NCI-H510A treated with DMSO at 0.1 percent for 48 hours (cell line): ENCODE data around the gene OR52I2.
A peak's percentile ranks its signal among the peaks of the same experiment; 100 is the strongest.

ENCODE experiments used
- DNase-seq: peaks from one replicate; lab custom pipeline; 2025; lab: John Stamatoyannopoulos, UW

Gene OR52I2

DNA sequence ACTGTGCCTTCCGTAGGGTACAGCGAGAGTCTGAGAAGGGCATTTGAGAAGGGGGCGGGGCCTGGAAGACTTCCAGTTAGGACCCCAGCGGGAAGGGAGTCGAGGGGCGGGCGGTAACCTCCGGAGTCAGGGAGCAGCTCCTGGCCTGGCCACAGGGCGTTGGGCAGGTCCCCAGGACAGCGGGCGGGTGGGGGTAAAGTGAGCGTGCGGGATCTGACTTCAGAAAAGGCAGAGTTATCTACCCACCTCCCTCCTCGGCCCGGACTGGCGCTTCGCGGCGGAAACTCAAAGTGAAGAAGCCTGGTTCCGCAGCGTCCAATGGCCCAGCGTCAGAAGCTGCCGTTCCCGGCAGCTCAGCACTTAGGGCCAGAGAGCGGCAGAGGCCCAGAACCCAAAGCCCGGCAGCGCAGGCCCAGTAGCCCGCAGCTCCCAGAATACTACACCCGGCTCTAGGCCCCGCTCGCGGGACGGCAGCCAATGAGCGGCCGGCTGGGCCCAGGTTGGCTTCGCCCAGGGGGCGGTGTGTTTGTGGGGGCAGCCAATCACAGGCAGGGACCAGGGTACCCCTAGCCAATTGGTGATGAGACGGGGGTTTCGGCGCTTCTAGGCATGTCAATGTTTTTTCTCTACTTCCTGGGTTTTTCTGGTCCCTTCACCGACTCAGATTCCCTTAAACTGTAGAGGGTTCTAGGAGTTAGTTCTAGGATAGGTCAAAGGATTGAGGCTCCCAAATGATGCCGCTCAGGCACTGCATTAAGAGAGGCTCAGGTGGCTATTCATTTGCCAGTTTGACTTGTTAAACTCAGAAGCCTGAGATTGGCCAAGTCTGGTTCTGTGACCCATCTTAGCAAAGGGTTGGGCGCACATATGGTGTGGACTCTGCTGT, 26.5 kb downstream of the OR52I2 start, which contains the start of gene TRIM68:
Gene TRIM68 (minus strand): TSS at position 451 of the 886 bp plus-strand sequence. CDS start 2,727 bp downstream, outside the sequence.
- peak; percentile 85 for DNase-seq

DNA sequence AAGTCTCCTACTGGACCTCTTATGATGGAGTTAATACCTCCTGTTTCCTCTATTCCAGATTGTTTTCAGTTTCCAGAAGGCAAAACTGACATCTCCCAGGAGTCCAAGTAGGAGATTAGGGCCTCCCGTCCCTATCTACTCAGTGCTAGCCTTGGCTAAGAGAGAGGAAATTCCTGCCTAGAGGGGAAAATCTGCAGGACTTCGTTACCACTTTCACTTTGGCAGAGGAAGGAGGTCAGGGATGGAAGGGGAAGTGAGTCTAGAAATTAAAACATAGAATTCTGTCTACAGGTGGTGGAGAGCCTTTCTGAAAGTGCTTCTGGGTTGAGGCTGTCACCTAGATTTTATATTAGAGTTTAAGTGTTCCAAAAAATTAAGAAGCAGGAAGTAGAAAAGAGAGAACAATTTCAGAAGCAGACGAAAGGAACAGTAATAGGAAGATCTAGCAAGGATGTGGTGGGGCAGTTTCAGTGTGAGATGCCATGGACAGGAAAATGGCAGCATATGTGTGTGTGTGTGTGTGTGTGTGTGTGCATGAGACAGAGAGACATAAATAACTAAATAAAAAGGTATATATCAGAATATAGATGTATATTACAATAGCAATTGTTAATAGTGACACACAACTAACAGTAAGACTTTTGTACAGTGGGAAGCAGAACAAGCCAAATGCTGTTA, 28.9 kb downstream of the OR52I2 start:
- no peak for DNase-seq

DNA sequence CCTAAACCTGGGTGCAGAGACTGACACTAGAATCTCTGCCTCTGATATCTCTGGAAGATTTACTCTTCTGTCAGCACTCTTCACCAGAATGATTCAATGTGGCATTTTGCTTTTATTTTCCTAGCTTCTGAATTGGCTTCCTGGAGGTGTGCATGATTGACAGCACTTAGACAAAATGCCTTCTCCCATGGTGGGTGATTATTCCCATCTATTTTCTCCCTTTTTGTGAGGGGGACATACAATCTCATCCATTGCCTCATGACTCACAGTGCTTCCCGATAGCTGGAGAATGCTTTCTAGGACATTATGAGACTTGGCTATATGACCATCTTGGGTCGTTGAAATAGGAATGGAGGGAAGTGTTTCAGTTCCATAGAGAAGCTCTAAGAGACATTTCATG, 30.4 kb downstream of the OR52I2 start:
- no peak for DNase-seq

DNA sequence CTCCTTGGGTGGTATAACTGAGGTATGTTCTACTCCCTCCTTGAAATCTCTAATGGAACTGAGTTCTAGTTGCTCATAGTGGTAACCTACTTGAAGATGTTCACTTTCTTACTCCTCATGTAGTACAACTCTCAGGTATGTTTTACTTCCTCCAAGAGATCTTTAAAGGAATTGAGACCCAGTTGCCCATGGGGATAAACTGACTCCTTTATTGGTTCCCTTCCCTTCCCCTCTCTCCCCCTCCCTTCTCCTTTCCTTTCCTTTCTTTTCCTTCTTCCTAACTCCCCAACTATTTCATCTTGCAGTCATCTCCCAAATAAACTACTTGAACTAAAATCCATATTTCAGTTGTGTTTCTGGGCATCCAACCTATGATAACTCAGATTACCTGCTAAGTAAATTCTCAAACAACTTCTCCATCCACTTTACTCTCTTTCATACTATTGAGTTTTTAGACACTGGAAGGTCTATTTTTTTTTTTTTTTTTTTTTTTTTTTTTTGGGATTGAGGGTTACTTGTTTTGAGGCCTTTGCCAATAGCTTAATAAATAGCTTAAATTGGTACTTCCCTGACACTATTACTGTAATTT, 34.4 kb downstream of the OR52I2 start:
- no peak for DNase-seq

DNA sequence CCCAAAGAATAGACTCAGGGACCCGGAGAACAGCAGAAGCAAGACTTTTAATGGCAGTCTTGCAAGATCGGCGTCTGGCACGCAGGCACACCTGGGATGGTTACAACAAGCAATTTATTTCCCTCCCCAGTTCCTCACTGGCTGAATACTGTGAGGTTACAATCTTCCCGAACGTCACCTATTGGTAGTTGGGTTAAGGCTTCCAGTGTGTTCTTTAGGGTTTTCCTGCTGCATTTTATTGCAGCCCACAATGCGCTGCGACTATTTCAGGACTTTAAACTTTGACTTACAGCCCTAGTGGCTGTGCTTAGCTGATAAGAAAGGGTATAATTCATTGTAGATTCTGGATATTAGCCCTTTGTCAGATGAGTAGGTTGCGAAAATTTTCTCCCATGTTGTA, 38.0 kb downstream of the OR52I2 start:
- no peak for DNase-seq

DNA sequence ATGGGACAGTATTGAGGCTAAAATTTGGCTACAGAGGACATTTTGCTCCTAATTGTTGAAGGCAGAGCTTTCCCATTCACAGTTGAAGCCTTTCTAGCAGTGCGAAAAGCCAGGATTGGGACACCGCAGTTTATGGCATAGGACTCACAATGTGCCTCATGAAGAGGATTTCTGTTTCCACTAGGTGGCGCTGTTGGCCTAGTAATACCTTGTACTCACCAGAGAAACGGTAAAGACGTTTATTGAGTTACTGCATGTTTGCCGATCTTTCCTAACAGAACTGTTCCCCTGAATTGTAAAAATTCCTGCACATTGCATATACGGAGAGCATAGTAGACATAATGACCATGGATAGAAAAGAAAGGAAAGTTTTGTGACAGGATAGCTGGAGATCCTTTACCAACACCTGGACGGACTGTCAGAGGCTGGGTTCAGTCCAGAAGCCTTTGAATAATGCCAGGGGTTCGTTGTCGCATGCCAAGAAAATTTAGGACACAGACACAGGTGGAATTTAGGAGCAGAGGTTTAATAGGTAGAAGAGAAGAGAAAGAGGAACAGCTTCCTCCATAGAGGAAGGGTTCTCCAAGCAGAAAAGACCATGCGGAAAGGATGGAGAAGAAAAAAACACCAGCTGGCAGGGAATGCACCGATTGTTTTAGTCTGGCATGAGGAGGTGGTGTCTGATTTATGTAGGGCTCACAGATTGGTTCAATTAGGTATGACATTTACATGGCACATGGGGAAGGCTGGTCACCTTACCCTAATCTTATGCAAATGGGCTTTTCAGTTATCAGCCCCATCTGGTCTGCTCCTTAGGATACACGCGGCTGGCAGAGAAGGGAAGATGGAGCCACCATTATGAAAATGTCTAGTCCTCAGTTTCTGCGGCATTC, 44.9 kb downstream of the OR52I2 start:
- peak; percentile 85 for DNase-seq

DNA sequence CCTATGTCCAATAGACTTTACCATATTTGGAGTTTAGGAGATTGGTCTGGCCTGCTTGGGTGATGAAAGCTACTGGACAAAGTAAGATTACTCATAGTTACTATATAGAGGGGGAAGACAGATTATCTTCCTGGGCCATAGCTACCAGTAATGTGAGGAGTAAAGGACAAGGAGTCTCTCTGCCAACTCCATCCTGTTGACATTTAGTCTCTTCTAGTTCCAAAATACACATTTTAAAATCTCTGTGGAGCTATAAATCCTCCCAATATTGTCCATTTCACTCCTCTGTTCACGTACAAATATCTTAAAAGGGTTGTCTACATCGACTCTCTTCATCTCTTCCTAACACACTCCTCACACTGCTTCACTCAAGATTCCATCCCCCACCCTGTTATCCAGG, 54.6 kb downstream of the OR52I2 start:
- no peak for DNase-seq

DNA sequence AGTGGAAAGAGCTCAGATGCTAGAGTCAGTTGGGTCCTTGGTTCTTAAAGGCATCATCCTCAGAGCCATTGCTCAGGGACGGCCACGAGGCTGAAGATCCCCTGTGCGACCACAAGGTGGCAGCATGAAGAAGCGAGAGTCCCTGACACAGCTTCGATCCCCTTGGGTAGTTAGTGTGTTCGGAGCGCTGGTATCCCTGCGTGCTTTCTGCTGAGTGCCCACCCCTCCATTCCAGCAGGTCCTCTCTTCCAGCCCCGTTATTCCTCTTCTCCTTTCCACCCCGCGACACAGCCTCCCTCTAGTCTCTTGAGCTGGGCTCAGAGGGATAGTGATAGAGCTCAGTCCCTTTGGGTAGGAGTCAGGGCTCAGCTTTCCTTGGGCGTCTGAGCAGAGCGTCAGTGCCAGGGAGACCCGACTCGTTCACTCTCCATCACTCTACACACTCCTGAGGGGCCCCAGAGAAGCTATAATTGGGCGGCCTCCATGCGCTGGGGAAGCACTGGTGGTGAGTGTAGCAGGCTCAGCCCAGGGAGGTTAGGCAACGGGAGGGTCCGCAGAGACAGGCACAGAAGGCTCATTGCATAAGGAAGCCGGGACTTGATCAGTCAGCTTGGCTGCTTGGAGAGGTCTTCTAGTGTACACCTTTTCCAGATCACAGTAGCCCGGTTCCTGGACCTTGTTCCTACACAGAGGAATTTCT, 55.6 kb downstream of the OR52I2 start, which contains the start of gene OR51D1:
Gene OR51D1 (plus strand): TSS at position 516 of the 700 bp plus-strand sequence. CDS start 2,314 bp downstream, outside the sequence.
- DNase-seq: peak; percentile 94

DNA sequence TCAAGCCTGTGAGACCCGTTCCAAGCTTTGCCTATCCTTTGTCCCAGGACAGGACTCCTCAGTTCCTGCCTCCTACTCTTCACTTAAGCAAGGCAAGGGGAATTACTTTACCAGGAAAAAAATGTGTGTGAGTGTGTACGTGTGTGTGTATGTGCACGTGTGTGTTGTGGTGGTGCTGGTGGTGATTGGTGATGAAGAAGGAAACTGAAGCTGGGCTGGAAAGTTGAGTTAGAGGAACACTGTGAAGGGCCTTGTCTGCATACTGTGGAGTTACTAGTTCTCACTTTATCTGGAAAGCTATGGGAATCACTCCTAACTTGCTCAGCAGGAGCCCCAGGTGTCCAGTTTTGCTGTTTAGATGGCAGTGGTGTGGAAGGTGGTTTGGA, 56.1 kb downstream of the OR52I2 start:
- no peak for DNase-seq

DNA sequence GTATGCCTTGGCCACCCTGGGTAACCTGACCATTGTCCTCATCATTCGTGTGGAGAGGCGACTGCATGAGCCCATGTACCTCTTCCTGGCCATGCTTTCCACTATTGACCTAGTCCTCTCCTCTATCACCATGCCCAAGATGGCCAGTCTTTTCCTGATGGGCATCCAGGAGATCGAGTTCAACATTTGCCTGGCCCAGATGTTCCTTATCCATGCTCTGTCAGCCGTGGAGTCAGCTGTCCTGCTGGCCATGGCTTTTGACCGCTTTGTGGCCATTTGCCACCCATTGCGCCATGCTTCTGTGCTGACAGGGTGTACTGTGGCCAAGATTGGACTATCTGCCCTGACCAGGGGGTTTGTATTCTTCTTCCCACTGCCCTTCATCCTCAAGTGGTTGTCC, 58.4 kb downstream of the OR52I2 start:
- DNase-seq: no peak

DNA sequence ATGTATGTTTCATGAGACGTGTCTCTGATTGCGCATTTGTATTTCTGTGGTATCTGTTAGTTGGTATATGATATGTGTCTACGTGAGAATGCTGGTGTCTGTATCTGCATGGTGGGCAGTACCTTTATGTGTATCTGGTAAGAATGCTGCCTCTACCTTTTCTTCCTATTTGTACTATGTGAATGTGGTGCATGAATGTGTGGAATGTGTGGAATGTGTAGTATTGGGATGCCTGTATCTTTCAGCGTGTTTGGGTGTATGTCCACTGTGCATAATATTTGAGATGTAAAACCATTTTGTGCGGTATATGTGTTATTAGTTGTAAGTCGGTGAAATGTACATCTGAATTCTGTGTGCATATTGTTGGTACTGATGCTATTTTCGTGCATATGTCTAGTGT, 60.0 kb downstream of the OR52I2 start:
- no peak for DNase-seq

DNA sequence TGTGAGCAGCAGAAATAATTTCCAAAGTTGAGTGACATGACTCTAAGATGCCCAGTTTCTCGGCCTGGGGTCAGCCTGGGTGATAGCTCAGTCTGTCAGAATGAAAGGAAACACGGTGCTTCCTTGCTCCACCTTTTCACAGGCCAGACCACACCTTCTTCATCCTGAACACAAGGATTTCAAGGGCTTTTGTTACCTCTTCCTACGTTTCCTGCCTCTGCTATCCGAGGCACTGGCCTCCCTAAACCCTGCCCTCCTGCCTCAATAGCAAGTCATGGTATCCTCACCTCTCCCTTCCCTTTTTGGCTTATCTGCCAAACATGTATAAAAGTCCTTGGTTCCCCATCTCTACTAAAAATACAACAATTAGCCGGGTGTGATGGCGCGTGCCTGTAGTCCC, 60.5 kb downstream of the OR52I2 start:
- DNase-seq: no peak
